Pancreas (tissue), 10 donors: Measurements from ENCODE around the gene SNTG2. TPM values are rescaled to one million over a fixed set of nuclear protein-coding genes. Genes with fewer than 3 reads are reported as not detected.

Experiments used
- ATAC-seq, 4 donors: fragments of 200-7000 bp; cut with Tn5 transposase; one replicate each; pipeline versions ENCODE4 v1.8.0 to v1.9.1; 2020; ENCODE audit warnings: mild to moderate bottlenecking in 4 of 4, moderate library complexity in 4 of 4
- DNase-seq, 6 donors: peaks; one replicate each; pipeline ENCODE4 v3.0.0-alpha.2; 2020
- FAIRE-seq: peaks from 2 replicates; lab custom pipeline; 2012; peaks lifted over from hg19 to GRCh38; lab: Jason Lieb, UNC
- H3K27ac ChIP-seq, 4 donors: fragments of 200-600 bp; sonication (generic); 1 replicate in 3 of 4; 2 replicates in 1 of 4; pipeline versions ENCODE4 v1.5.0 to v1.8.0; 2020
- H3K27me3 ChIP-seq, 4 donors: fragments of 200-600 bp; one replicate each; pipeline ENCODE4 v1.8.0; 2021
- H3K36me3 ChIP-seq, 3 donors: fragments of 200-600 bp; sonication (generic) in 1 of 3; one replicate each; pipeline versions ENCODE4 v1.5.0 to v1.8.0; 2020 to 2021
- H3K4me1 ChIP-seq, 3 donors: fragments of 200-600 bp; one replicate each; pipeline ENCODE4 v1.8.0; 2021
- H3K4me3 ChIP-seq, 4 donors: fragments of 200-600 bp; sonication (generic) in 2 of 4; one replicate each; pipeline versions ENCODE4 v1.5.0 to v1.8.0; 2020 to 2021
- H3K9me3 ChIP-seq, 4 donors: fragments of 200-600 bp; one replicate each; pipeline ENCODE4 v1.8.0; 2021
- CTCF ChIP-seq, 4 donors: fragments of 200-600 bp; sonication (generic) in 3 of 4; IDR thresholded peaks; one replicate each; pipeline versions ENCODE4 v1.5.0 to v1.8.0; 2021; ENCODE audit warnings: antibody characterized with exemption in 4 of 4
- WGBS, 2 donors: extraction: QIAGEN DNeasy Blood & Tissue Kit; methylation state at CpG; one replicate each; pipeline ENCODE4 v1.1.7; 2013; 5-methylcytosine and 5-hydroxymethylcytosine counted together
- intact Hi-C, 3 donors: fragments of 100-400 bp; cut with DNase I; formaldehyde crosslinking; loops; one replicate each; pipeline versions ENCODE4 v1.11.1 to v1.14.2; 2022
- polyA plus RNA-seq, 2 donors: library from polyadenylated mRNA; stranded (reverse); fragments of 200-250 nt; gene quantifications; one replicate each; pipeline ENCODE4 v1.2.3, GENCODE V29; 2013
- total RNA-seq, 6 donors: library from RNA; stranded (reverse); fragmentation: NEBNext Ultra II Directional in 4 of 6; extraction: Animal tissue kit (Norgen Biotek cat#: 25700) in 4 of 6; gene quantifications; one replicate each; pipeline versions ENCODE4 v1.2.1 to v1.2.4, GENCODE V29; 2021 to 2023
- donor health status: healthy with polysubstance abuse.
- donor health status: DM: no; HTN: no; CAD: no; lungs with moderate emphysema.
- donor health status: DM: no; HTN: no; CAD: no.
- donor health status: control.
- donor health status: control.
- donor health status: Bipolar disorder and iron deficiency.
- donor health status: DM: yes; HTN: yes; CAD: no.
- donor health status: DM: no; HTN: no; CAD: no.
- donor health status: DM: no; HTN: no; CAD: no.
- donor health status: DM: yes; HTN: yes; CAD: no.

Gene SNTG2
- total and polyA plus RNA-seq, 8 donors = 1.4 to 19.2 (median 4.6) TPM

- no peaks in the 10 kb centered on the region for H3K9me3 ChIP-seq
- ATAC-seq (peak in 3 of 4 donors; percentile 25 to 30 (median 25)), DNase-seq (no peak), FAIRE-seq (no peak)
- H3K4me3 ChIP-seq = no peak overlapping the region
- no peak for TF ChIP-seq CTCF (IDR thresholded peaks at IDR 0.05)
- H3K4me1 ChIP-seq = peaks cover 0 to 8% (median 0%) of the 10 kb centered on the region in 3 donors
- WGBS, 2 donors = 90 to 92% methylated on average over 17 of the region's 17 CpGs
- peaks cover 0 to 15% (median 3%) of the 10 kb centered on the region in 3 donors for H3K36me3 ChIP-seq
- H3K27ac ChIP-seq = no peak overlapping the region
- no peaks in the 10 kb centered on the region for H3K27me3 ChIP-seq
- intact Hi-C loops = no loop called here
Observed at GRCh38 chr2:1306687-1307516, 356.3 kb downstream of the SNTG2 start.

- TF ChIP-seq CTCF (IDR thresholded peaks at IDR 0.05) = no peak
- 91 to 93% methylated on average over 23 of the region's 23 CpGs for WGBS, 2 donors
- H3K27ac ChIP-seq = no peak overlapping the region
- H3K36me3 ChIP-seq = peaks cover 0 to 15% (median 3%) of the 10 kb centered on the region in 3 donors
- intact Hi-C loops = no loop called here
- H3K4me1 ChIP-seq = peaks cover 0 to 8% (median 0%) of the 10 kb centered on the region in 3 donors
- ATAC-seq = no peak
- no peak for DNase-seq
- no peaks in the 10 kb centered on the region for H3K9me3 ChIP-seq
- no peak for FAIRE-seq
- H3K27me3 ChIP-seq = no peaks in the 10 kb centered on the region
- no peak overlapping the region for H3K4me3 ChIP-seq
Observed at GRCh38 chr2:1307670-1308069, 357.0 kb downstream of the SNTG2 start.

- intact Hi-C loops = no loop called here
- TF ChIP-seq CTCF (IDR thresholded peaks at IDR 0.05) = no peak
- DNase-seq (no peak), ATAC-seq (no peak), FAIRE-seq (no peak)
- H3K4me3 ChIP-seq = no peak overlapping the region
- no peak overlapping the region for H3K27ac ChIP-seq
- peaks cover 0 to 8% (median 0%) of the 10 kb centered on the region in 3 donors for H3K4me1 ChIP-seq
- H3K27me3 ChIP-seq = no peaks in the 10 kb centered on the region
- no peaks in the 10 kb centered on the region for H3K9me3 ChIP-seq
- peaks cover 0 to 15% (median 3%) of the 10 kb centered on the region in 3 donors for H3K36me3 ChIP-seq
- 90 to 91% methylated on average over 8 of the region's 8 CpGs for WGBS, 2 donors
Observed at GRCh38 chr2:1308678-1309077, 358.0 kb downstream of the SNTG2 start.

- no peaks in the 10 kb centered on the region for H3K9me3 ChIP-seq
- 86 to 91% methylated on average over 3 of the region's 3 CpGs for WGBS, 2 donors
- peaks cover 0 to 8% (median 0%) of the 10 kb centered on the region in 3 donors for H3K4me1 ChIP-seq
- intact Hi-C loops = no loop called here
- no peaks in the 10 kb centered on the region for H3K27me3 ChIP-seq
- ATAC-seq (no peak), DNase-seq (no peak), FAIRE-seq (no peak)
- H3K36me3 ChIP-seq = peaks cover 0 to 15% (median 3%) of the 10 kb centered on the region in 3 donors
- no peak overlapping the region for H3K4me3 ChIP-seq
- TF ChIP-seq CTCF (IDR thresholded peaks at IDR 0.05) = no peak
- H3K27ac ChIP-seq = no peak overlapping the region
Observed at GRCh38 chr2:1309507-1309906, 358.9 kb downstream of the SNTG2 start.

DNA sequence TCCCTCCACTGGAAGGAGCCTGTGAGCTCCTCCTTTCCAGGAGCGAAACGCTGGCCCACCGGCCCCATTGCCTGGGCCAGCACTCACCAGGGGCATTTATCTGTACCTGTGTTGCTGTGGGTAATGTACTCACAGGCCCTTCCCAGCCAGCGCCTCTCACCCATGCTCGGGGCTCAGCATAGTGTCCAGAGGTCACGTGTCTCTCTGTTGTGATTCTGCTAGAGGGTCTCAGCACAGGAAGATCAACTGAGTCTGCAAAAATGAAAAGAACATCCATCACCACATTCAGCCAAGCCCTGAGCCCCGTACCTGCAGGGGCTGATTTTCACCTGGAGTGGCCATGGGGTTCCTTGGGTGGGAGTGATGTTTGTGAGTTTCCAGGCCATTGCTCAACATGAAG lies 359.6 kb downstream of the SNTG2 start:
- peaks cover 0 to 8% (median 0%) of the 10 kb centered on the region in 3 donors for H3K4me1 ChIP-seq
- no peak for DNase-seq
- 90% methylated on average over 7 of the region's 7 CpGs for WGBS, 2 donors
- no peak for FAIRE-seq
- intact Hi-C loops = no loop called here
- no peaks in the 10 kb centered on the region for H3K27me3 ChIP-seq
- no peak overlapping the region for H3K4me3 ChIP-seq
- peaks cover 0 to 15% (median 3%) of the 10 kb centered on the region in 3 donors for H3K36me3 ChIP-seq
- no peaks in the 10 kb centered on the region for H3K9me3 ChIP-seq
- no peak for ATAC-seq
- no peak for TF ChIP-seq CTCF (IDR thresholded peaks at IDR 0.05)
- H3K27ac ChIP-seq = no peak overlapping the region
